GM20431 (cell line): ENCODE data around the gene OR10T2.

ENCODE experiments used
- in situ Hi-C: fragments of 300-500 bp; cut with MseI, MboI; formaldehyde crosslinking; loops from one replicate; pipeline ENCODE4 v1.15.0; 2020; ENCODE audit warnings: low sequenced_read_pairs; ENCODE audit not compliant: unreplicated experiment

Gene OR10T2

DNA sequence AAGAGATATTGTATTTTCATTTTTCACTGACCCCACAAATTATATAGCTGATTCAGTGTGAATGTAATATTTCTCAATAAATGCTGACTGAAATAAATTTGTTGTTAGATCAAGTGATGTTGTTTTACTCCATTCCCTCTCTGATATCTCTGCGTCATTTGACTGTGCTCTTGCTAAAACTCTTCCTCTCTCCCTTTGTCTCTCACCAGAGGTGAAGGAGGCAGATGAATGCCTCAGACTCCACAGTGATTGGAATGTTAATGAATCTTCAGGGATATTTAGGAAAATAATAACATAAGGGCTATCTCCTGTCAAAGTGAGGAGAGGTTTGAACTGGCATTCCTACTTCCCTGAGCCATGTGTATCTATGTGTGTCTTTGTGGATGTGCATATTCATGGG, 41.8 kb downstream of the OR10T2 start:
- in situ Hi-C loops = no loop called here

DNA sequence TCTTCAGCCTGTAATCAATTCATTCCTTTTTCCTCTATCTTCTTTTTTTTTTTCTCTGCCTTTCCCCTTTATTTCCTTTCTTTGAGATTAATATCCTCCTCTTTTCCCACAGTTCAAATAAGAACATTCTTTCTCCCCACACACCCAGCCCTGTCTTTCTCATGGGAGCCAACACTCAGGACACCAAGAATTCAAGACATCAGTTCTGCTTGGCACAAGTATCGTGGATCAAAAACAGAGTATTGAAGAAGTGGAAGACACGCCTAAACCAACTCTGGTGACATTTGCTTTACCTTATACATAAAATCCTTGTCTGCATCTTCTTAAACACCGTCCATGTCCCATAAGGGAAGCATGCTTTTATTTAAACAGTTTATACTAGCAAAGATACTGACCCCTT, 42.6 kb downstream of the OR10T2 start:
- in situ Hi-C loops = no loop called here

DNA sequence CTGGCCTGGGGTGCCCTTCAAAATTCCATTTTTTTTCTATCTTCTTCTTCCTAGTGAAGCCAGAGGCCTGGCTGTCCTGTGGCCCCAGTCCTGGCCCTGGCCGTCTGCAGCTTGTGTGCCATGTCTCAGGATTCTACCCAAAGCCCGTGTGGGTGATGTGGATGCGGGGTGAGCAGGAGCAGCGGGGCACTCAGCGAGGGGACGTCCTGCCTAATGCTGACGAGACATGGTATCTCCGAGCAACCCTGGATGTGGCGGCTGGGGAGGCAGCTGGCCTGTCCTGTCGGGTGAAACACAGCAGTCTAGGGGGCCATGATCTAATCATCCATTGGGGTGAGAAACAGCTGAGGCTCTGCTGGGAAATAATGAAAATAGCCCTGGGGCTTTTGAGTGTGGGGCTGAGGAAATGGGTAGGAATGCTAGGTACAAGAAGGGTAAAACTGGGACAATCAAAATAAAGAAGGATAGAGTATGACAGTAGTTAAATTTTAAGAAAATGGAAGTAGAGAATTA, 43.4 kb downstream of the OR10T2 start:
- in situ Hi-C loops = no loop called here

DNA sequence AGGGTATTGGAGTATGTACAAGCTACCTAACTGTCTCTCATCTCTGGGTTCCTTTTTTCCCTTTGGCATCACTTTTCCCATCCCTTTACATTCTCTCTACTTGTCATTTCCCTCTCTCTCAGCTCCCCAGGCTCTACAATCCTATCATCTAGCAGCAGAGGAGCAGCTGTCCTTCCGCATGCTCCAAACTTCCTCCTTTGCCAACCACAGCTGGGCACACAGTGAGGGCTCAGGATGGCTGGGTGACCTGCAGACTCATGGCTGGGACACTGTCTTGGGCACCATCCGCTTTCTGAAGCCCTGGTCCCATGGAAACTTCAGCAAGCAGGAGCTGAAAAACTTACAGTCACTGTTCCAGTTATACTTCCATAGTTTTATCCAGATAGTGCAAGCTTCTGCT, 45.0 kb downstream of the OR10T2 start:
- in situ Hi-C loops = no loop called here

DNA sequence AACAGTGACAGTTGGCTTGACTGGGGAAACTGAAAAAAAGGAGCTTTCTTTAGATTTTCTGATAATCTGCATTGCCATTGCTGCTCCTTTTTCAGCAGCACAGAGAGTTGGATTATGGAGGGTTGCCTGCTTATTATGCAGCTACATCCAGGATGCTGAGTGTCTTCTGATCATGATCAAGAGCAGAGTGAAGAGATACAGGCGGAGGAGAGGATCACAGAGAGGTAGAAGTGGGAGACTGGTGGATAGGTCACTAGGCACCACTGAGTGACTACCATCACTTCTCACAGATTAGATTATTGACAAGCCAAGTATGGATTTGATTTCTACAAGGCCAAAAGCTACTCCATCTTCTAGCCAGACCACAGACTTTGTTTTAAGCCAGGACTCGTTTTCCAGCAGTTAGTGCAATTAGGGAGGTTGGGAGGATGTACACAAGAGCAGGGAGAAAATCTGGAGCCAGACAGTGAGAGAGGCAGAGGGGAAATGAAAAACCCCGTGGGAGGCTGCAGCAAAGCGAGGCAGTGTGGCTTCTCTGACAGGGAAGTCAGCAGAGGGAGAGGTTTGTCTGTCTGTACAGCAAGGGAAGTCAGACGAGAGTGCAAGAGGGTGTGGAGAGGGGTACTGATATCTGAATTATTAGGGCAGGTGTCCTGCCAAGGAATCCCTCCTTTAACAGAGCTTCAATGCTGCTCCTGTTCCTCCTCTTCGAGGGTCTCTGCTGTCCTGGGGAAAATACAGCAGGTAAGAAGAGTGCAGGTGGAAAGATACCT, 45.8 kb downstream of the OR10T2 start, which contains the start of gene CD1E:
Gene CD1E (plus strand): TSS at position 592 of the 773 bp plus-strand sequence. CDS start 95 bp downstream, at position 687.
- in situ Hi-C loops = no loop called here

DNA sequence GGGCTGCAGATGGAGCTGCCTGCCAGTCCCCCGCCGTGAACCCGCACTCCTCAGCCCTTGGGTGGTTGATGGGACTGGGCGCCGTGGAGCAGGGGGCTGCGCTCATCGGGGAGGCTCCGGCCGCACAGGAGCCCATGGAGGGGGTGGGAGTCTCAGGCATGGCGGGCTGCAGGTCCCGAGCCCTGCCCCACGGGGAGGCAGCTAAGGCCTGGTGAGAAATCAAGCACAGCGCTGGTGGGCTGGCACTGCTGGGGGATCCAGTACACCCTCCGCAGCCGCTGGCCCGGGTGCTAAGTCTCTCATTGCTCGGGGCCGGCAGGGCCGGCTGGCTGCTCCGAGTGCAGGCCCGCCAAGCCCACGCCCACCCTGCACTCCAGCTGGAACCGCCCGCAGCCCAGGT, 50.3 kb downstream of the OR10T2 start:
- in situ Hi-C loops = loop anchor here (25.0 kb wide), 1 partner anchor 137 kb away; no protein-coding TSS in a partner anchor
